ENCODE data around the gene MYH14. TPM values are rescaled to one million over a fixed set of nuclear protein-coding genes. Genes with fewer than 3 reads are reported as not detected.
A peak's percentile ranks its signal among the peaks of the same experiment; 100 is the strongest.

The MYH14 gene
- total and polyA plus RNA-seq, 10 of the 15 experiments (the other 5 are each of a cell fraction or from before 2014, with no cell fraction given): 0.06 to 0.69 (median 0.15) TPM; not detected in 4

DNA sequence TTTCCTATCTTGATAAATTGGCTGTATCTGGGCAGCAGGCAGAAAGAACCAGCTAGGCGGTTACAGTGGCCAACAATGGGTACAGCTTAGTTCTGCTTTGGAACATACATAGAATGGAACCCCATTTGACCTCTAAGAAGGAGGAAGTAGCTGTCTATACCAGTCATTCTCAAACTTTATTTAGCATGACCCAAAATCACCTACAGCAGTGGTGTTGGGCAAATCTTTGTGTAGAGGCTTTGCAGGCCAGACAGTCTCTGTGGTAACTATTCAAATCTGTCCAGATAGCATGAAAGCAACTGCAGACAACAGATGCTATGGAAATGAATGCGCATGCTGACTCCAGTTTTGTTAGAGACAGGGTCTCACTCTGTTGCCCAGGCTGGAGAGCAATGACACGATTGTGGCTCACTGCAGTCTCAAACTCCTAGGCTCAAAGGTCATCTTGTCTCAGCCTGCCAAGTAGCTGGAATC lies 137.7 kb downstream of the MYH14 start:
- Histone ChIP-seq H3K79me2 (ENCODE audit: control insufficient read depth, insufficient read depth, low read length) (peaks cover 49% of the 10 kb centered on the region), H3K4me3 (peak overlapping the region; percentile 90), H3K4me1 (ENCODE audit: control insufficient read depth, insufficient read depth, low read length) (peaks cover 20% of the 10 kb centered on the region), H3K9me3 (replicated peaks; ENCODE audit: control insufficient read depth, insufficient read depth, low read length) (peaks cover 14% of the 10 kb centered on the region), H2AFZ (ENCODE audit: control insufficient read depth, low read depth, low read length) (no peak overlapping the region), H3K27ac (ENCODE audit: control insufficient read depth, insufficient read depth) (peak overlapping the region; percentile 95), H4K20me1 (ENCODE audit: control insufficient read depth, insufficient read depth) (no peaks in the 10 kb centered on the region), H3K9ac (ENCODE audit: control insufficient read depth, insufficient read depth, low read length) (no peak overlapping the region), H3K27me3 (replicated peaks in 1 of 2; ENCODE audit: control insufficient read depth in 2 of 2, insufficient read depth in 2 of 2, low read length in 1 of 2) (no peaks in the 10 kb centered on the region), H3K36me3 (ENCODE audit: control insufficient read depth in 2 of 2, insufficient read depth in 2 of 2, low read length in 1 of 2) (peaks cover 7 to 14% of the 10 kb centered on the region in 2 experiments), H3K4me2 (ENCODE audit: control insufficient read depth, insufficient read depth) (peak overlapping the region; percentile 86)
- FAIRE-seq (peak; percentile 77), ATAC-seq (peak; percentile 78), DNase-seq (ENCODE audit: low read depth, low spot score) (peak; percentile 96)
- no TSS peak for BruUV-seq (replicated peaks)
- in situ Hi-C loops (cut with MboI): loop anchor here (25.0 kb wide), 1 partner anchor 1021 kb away; the partner anchor contains the start of genes CLDND2, ETFB and NKG7
- 0% methylated on average over 3 of the region's 3 CpGs for WGBS (ENCODE audit: insufficient coverage, insufficient replicate concordance, low lambda C conversion rate, missing lambda C conversion rate)
- POLR2A ChIA-PET: interaction anchor here (0.5 to 5.8 kb wide), 7 partner anchors 8 to 166 kb away, joined by 3 to 38 read pairs (median 6); partner anchors contain the start of genes KCNC3, POLD1 and SPIB
- CTCF ChIA-PET: interaction anchor here (0.6 to 5.5 kb wide), 9 partner anchors 8 to 119 kb away, joined by 3 to 29 read pairs (median 5); partner anchors contain the start of gene KCNC3
- RAD21 ChIA-PET (ENCODE audit: unreplicated experiment): interaction anchor here (0.5 to 5.9 kb wide), 13 partner anchors 8 to 119 kb away, joined by 3 to 36 read pairs (median 3); partner anchors contain the start of genes KCNC3 and SPIB
- intact Hi-C loops (cut with micrococcal nuclease; ENCODE audit: unreplicated experiment): no loop called here
- SMC1A ChIA-PET (ENCODE audit: uncharacterized antibody, unreplicated experiment): interaction anchor here (1.1 to 2.6 kb wide), 9 partner anchors 9 to 168 kb away, joined by 3 to 20 read pairs (median 8); partner anchors contain the start of gene KCNC3
- TF ChIP-seq JUND (IDR thresholded peaks at IDR 0.05; ENCODE audit: low read depth, low read length) (peak; percentile 4; the same call in 1 of the 2 replicates), BACH1 (IDR thresholded peaks at IDR 0.05; ENCODE audit: borderline replicate concordance) (no peak; the same call in 1 of the 2 replicates), HDAC2 (IDR thresholded peaks at IDR 0.05) (no peak), WRNIP1 (IDR thresholded peaks at IDR 0.05; ENCODE audit: borderline replicate concordance, low read depth, low read length) (peak; percentile 52; the same call in 1 of the 2 replicates), KLF5 (IDR thresholded peaks at IDR 0.05; ENCODE audit: partially characterized antibody) (no peak), STAT1 (conservative IDR thresholded peaks at IDR 0.05) (no peak), YY1 (IDR thresholded peaks at IDR 0.05; ENCODE audit: low read depth, low read length) (0 out of 2 replicates have a peak, but pooled peaks have one; percentile 25), KAT2A (conservative IDR thresholded peaks at IDR 0.05; ENCODE audit: control insufficient read depth, low read depth, low read length) (no peak), EZH2 (IDR thresholded peaks at IDR 0.05; ENCODE audit: borderline replicate concordance, control insufficient read depth, low read depth, low read length) (no peak), POLR2A (IDR thresholded peaks at IDR 0.05; ENCODE audit: low read depth, low read length) (peak; percentile 51), CEBPB (IDR thresholded peaks at IDR 0.05; ENCODE audit: borderline replicate concordance in 1 of 2, low read depth in 2 of 2, low read length in 2 of 2) (no peak), SMAD5 (IDR thresholded peaks at IDR 0.05; ENCODE audit: low read depth) (no peak), RELA (IDR thresholded peaks at IDR 0.05; ENCODE audit: borderline replicate concordance, partially characterized antibody) (no peak), CHD1 (IDR thresholded peaks at IDR 0.05; ENCODE audit: low read depth, low read length) (no peak), NR2C1 (IDR thresholded peaks at IDR 0.05) (peak; percentile 26; the same call in 1 of the 2 replicates), IKZF2 (IDR thresholded peaks at IDR 0.05) (peak; percentile 66; a peak in 2 of 4 replicates), FOXM1 (IDR thresholded peaks at IDR 0.05; ENCODE audit: low read depth, low read length) (peak; percentile 72; the same call in 1 of the 2 replicates), NBN (IDR thresholded peaks at IDR 0.05) (peak; percentile 91)
- TF ChIP-seq, protein P1, sequence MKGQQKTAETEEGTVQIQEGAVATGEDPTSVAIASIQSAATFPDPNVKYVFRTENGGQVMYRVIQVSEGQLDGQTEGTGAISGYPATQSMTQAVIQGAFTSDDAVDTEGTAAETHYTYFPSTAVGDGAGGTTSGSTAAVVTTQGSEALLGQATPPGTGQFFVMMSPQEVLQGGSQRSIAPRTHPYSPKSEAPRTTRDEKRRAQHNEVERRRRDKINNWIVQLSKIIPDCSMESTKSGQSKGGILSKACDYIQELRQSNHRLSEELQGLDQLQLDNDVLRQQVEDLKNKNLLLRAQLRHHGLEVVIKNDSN (IDR thresholded peaks at IDR 0.05; ENCODE audit: borderline replicate concordance, extremely low read length, insufficient read depth, low read depth, low read length): no peak
- TF ChIP-seq, protein P2, sequence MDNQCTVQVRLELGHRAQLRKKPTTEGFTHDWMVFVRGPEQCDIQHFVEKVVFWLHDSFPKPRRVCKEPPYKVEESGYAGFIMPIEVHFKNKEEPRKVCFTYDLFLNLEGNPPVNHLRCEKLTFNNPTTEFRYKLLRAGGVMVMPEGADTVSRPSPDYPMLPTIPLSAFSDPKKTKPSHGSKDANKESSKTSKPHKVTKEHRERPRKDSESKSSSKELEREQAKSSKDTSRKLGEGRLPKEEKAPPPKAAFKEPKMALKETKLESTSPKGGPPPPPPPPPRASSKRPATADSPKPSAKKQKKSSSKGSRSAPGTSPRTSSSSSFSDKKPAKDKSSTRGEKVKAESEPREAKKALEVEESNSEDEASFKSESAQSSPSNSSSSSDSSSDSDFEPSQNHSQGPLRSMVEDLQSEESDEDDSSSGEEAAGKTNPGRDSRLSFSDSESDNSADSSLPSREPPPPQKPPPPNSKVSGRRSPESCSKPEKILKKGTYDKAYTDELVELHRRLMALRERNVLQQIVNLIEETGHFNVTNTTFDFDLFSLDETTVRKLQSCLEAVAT (IDR thresholded peaks at IDR 0.05): peak; percentile 75; the same call in 1 of the 2 replicates

Measured in GM12878 (cell line).